ENCODE measurements around the gene AREL1. TPM values are rescaled to one million over a fixed set of nuclear protein-coding genes. Genes with fewer than 3 reads are reported as not detected.

The AREL1 gene
- polyA plus RNA-seq, 1 donor from 2014 or later = 15.6 TPM

DNA sequence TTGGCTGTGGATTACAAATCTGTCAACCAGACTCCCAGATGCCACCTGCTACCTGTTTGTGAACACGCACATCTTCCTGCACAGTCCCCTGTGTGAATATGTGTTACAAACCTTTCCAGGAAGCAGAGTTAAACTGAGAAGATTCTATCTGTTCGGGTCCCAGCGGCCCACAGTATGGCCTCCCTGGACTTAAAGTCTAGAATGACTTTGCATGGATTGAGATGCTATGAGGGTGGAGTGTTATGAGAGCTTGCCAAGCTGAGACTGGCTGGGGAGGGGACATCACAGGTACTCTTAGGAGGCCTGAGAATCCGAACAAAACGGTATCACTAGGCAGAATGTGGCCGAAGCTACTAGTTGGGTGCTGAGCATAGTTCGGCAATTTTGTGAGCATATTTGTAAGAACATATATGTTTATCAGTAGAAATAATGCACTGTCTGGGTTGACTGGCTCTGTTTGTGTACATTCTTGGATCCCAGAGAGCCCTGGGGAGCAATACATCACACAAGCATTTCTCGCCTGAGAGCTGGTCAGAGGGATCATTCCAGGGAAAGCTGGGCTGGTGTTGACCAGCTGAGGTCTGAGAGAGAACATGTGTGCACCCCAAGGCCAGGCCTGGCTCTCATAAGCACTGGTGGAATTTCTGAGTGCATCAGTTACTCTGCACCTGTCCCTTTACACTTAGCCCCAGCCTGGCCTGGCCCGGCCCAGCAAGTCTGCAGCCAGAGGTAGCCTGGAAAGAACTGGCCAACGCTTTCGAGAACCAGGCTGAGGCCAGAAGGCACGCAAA is 71.1 kb downstream of the AREL1 start:
- no peaks in the 10 kb centered on the region for H3K27me3 Mint-ChIP-seq
- no peak overlapping the region for H3K27ac Mint-ChIP-seq
- no peaks in the 10 kb centered on the region for H3K9me3 Mint-ChIP-seq
- H3K36me3 Mint-ChIP-seq = no peaks in the 10 kb centered on the region
- peaks cover 0 to 4% (median 0%) of the 10 kb centered on the region in 3 donors for H3K4me1 Mint-ChIP-seq
- no peak overlapping the region for H3K4me3 Mint-ChIP-seq

DNA sequence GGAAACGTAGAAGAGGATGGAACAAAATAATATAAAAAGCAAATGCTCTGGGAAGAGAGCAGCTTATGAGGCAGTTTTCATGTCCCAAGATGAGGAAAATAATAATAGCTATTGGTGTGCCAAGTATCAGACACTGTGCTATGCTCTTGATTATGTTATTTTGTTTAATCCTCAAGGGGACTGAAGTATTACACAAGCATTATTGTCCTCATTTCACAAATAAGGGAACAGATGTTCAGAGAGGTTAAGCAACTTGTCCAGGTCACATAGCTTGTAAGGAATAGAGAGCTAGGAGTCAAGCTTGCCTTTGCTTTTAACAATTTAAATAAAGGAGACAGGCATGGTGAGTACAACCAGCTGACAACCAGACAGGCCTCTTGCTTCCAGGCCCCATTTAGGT is 73.9 kb downstream of the AREL1 start:
- Mint-ChIP-seq H3K4me1 (peaks cover 0 to 2% (median 0%) of the 10 kb centered on the region in 3 donors), H3K36me3 (peaks cover 2% of the 10 kb centered on the region), H3K4me3 (no peak overlapping the region), H3K9me3 (no peaks in the 10 kb centered on the region), H3K27ac (no peak overlapping the region), H3K27me3 (peaks cover 4% of the 10 kb centered on the region)

DNA sequence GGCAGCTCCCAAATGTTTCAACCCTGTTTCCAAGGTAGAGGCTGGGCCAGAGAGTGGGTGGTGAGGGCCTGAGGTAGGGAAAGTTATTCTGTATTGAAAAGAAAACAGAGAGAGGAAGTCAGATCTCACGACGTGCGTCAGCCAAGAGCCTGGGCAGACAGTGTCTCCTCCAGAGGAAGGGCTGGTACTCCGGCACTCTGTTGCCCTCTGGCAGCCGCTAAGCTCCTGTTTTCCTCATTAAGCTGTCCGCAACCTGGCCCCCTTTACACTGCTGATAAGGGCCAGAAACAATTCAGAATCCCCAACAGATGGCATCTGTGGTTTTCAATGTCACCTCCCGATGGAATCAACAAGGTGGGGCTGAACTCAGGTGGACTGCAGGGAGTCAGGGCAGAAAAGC is 74.8 kb downstream of the AREL1 start:
- Mint-ChIP-seq H3K9me3 (no peaks in the 10 kb centered on the region), H3K4me1 (peaks cover 0 to 2% (median 0%) of the 10 kb centered on the region in 3 donors), H3K27ac (no peak overlapping the region), H3K27me3 (peaks cover 4% of the 10 kb centered on the region), H3K4me3 (no peak overlapping the region), H3K36me3 (peaks cover 2% of the 10 kb centered on the region)

DNA sequence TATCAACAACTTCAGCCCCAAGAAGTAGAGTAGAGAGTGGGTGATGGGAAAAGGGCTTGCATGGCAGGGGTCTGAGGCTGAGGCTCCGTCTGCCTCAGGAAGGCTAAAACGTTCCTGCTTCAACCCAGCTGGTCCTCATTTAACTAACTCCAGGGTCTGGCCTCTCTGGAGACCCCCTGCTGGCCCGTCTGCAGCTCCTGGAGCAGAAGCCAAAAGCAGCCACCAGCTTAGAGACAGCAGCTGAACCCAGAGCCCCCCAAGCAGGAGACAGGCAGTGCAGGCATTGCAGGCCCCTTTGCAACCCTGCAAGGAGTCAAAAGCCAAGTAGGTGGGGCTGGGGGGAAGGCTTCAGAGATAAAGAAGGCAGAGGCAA is 75.7 kb downstream of the AREL1 start:
- H3K36me3 Mint-ChIP-seq = peaks cover 6% of the 10 kb centered on the region
- H3K27ac Mint-ChIP-seq = no peak overlapping the region
- no peaks in the 10 kb centered on the region for H3K9me3 Mint-ChIP-seq
- H3K4me3 Mint-ChIP-seq = no peak overlapping the region
- H3K27me3 Mint-ChIP-seq = peaks cover 4% of the 10 kb centered on the region
- peaks cover 0 to 2% (median 0%) of the 10 kb centered on the region in 3 donors for H3K4me1 Mint-ChIP-seq

DNA sequence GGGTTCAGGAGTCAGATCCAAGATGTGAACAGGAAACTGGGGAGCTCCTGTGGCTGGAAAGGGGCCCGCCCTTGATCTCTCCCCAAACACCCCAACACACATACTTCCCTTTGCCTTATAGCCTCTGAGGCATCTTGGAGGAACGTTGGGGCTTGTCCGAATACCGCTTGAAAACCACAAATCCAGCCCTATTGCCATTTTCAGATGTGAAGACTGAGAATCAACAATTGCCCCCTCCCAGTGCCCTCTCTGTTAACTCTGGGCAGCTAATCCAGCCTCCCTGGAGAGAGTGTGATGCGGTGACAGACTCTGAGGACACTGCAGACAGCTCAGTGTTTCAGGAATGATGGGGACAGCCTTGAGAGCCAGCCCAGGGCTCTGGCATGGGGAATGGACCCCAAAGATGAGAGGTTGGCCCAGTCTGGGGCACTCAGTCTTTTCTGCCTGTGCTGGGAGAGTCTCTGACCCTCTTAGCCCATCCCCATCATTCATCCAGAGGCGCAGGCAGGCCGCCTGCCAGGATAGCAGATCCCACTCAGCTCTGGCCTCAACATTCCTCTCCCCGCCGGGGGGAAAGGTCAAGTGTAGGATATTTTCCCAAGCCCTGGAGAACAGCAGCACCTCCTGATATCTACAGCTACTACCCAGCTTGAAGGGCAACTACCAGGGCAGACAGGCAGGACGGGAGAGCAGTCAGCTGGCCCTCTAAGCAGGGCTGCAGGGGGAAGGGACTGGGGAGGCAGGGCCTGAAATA is 76.3 kb downstream of the AREL1 start:
- peaks cover 0 to 2% (median 0%) of the 10 kb centered on the region in 3 donors for H3K4me1 Mint-ChIP-seq
- no peak overlapping the region for H3K27ac Mint-ChIP-seq
- peaks cover 4% of the 10 kb centered on the region for H3K27me3 Mint-ChIP-seq
- H3K4me3 Mint-ChIP-seq = no peak overlapping the region
- H3K36me3 Mint-ChIP-seq = peaks cover 6% of the 10 kb centered on the region
- no peaks in the 10 kb centered on the region for H3K9me3 Mint-ChIP-seq

DNA sequence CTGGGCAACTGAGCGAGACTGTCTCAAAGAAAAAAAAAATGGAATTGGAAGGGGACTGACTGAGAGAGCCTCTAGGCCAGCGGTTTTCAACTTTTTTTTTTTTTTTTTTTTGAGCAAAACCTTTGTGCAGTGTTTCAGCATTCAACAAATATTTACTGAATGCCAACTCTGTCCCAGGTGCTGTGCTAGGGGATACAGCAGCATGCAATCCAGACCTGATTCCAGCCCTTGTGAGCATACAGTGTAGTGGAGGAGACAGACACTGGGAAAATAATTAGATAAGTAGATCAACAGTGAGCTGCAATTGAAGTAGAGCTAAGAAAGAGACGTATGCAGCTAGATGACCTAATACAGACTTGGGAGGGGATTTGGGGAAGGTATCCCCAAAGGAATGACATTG is 77.0 kb downstream of the AREL1 start:
- Mint-ChIP-seq H3K4me1 (peaks cover 0 to 2% (median 0%) of the 10 kb centered on the region in 3 donors), H3K9me3 (no peaks in the 10 kb centered on the region), H3K4me3 (no peak overlapping the region), H3K27me3 (peaks cover 4% of the 10 kb centered on the region), H3K36me3 (peaks cover 6% of the 10 kb centered on the region), H3K27ac (no peak overlapping the region)

DNA sequence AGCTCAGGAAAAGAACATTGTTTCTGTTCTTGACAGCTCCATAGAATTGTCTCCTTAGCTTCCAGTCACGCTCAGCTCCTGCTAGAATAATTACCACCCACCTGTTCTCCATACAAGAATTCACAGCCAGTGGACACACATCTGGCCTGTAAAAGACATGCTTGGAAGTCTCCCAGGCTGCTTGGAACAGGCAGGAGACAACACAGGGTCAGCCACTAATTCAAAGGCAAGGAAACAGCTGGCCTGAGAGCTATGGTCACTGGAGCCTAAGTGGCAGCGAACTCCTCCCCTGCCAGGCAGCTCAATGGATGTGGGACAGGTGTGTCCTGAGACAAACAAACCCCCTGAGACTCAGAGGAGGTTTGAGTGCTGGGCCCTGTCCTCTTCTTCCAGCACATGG is 77.9 kb downstream of the AREL1 start:
- Mint-ChIP-seq H3K27me3 (peaks cover 7% of the 10 kb centered on the region), H3K36me3 (peaks cover 6% of the 10 kb centered on the region), H3K4me3 (no peak overlapping the region), H3K4me1 (peaks cover 0 to 2% (median 0%) of the 10 kb centered on the region in 3 donors), H3K9me3 (no peaks in the 10 kb centered on the region), H3K27ac (no peak overlapping the region)

DNA sequence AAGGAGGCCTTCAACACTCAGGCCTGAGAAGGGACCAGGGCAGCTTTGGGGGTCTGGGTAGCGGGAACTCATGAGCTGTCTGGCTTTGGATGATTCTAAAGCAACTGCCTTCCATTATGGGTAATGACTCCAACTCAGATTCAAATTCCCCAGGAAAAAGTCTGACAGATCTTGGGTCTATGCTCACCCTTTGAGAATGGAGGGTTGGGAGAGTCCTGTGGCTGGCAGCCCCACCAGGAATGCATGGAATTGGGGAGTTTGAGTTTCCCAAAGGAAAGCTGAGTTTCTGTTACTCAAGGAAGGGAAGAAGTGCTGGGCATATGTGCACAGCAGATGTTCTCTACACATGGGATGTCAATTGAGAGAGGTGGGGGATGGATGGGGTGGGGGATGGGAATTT is 78.4 kb downstream of the AREL1 start:
- H3K9me3 Mint-ChIP-seq = no peaks in the 10 kb centered on the region
- H3K4me1 Mint-ChIP-seq = peaks cover 0 to 2% (median 0%) of the 10 kb centered on the region in 3 donors
- H3K36me3 Mint-ChIP-seq = peaks cover 6% of the 10 kb centered on the region
- no peak overlapping the region for H3K27ac Mint-ChIP-seq
- H3K4me3 Mint-ChIP-seq = no peak overlapping the region
- H3K27me3 Mint-ChIP-seq = peaks cover 7% of the 10 kb centered on the region

DNA sequence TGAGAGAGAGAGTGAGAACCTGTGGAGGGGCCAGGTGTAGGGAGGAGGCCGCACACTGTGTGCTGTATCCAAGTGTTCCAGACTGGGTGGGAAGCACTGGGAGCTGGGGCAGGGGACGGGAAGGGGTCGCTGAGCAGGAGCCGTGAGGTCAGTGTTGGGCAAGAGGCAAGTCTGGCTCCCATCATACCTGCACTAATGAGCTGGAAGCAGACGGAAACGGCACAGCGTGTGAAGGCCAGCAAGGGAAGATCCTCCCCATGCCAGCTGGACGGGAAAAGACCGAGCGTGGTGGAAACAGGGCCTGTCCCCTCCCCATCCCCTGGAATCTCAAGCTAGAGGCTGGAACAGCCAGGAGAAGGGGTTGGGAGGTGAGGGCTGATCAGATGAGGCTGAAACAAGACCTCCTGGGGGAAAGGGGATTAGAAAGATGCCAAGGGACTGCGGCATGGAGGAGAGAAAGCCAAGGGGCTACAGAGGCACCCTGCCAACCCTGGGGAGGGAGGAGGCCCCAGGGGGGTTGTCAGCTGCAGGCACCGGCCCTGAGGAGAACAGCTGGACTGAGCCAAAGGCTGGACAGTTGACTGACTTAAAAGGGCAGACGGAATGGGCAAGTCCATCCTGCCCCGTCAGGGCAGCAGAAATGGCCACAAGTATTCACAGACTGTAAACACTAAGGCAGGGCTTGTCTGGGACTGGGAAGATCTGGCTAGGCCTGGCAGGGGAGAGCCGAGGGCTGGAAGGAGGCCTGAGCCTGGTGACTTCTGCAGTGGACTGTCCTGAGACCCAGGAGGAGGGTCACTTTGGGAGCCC is 81.8 kb downstream of the AREL1 start:
- Mint-ChIP-seq H3K4me1 (peaks cover 0 to 4% (median 4%) of the 10 kb centered on the region in 3 donors), H3K36me3 (peaks cover 6% of the 10 kb centered on the region), H3K4me3 (no peak overlapping the region), H3K9me3 (no peaks in the 10 kb centered on the region), H3K27me3 (peaks cover 6% of the 10 kb centered on the region), H3K27ac (peak overlapping the region in 1 of 3 donors; percentile 67)

DNA sequence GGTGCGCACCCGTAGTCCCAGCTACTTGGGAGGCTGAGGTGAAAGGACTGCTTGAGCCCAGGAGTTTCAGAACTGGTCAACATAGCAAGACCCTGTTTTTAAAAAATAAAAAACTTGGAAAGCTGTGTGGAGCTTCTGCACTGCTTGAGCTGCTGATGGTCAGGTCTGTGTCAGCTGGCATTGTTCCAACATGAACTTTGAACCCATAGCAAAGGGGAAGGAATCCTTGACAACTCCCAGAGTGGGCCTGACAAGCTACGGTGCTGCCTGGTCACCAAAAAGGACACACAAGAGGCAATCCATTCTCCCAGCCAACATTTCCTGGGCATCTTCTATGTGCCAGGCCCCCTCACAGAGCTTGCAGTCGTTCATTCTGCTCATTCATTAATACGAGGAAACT is 84.5 kb downstream of the AREL1 start:
- Mint-ChIP-seq H3K36me3 (peaks cover 4% of the 10 kb centered on the region), H3K27me3 (peaks cover 3% of the 10 kb centered on the region), H3K4me1 (peaks cover 0 to 4% (median 2%) of the 10 kb centered on the region in 3 donors), H3K4me3 (no peak overlapping the region), H3K27ac (peak overlapping the region in 1 of 3 donors; percentile 35), H3K9me3 (no peaks in the 10 kb centered on the region)

DNA sequence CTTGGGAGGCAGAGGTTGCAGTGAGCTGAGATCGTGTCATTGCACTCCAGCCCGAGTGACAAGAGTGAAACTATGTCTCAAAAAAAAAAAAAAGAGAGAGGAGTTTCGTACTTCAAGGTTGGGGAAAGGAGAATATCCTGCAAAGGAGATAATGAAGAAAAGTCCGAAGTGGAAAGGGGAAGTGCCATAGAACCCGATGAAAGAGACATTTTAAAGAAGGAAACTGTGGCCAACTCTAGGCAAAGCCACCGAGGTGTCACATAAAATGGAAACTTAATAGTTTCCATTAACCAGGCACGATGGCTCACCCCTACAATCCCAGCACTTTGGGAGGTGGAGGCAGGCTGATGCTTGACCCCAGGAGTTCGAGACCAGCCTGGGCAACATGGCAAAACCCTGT is 85.8 kb downstream of the AREL1 start:
- Mint-ChIP-seq H3K9me3 (no peaks in the 10 kb centered on the region), H3K4me1 (peaks cover 0 to 4% (median 4%) of the 10 kb centered on the region in 3 donors), H3K4me3 (no peak overlapping the region), H3K27me3 (peaks cover 4% of the 10 kb centered on the region), H3K36me3 (peaks cover 2% of the 10 kb centered on the region), H3K27ac (peak overlapping the region in 1 of 3 donors; percentile 46)

DNA sequence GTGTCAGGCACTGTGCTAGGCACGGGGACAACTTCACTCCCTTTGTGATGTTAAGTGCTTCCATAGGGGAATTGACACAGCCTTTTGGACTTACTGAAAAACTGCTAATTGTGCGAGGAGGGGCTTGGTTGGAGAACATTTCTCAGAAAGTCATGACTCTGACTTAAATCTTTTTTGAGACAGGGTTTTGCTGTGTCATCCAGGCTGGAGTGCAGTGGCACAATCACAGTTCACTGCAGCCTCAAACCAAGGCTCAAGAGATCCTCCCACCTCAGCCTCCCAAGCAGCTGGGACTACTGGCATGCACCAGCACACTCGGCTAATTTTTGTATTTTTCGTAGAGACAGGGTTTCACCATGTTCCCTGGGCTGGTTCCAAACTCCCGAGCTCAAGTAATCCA is 90.6 kb downstream of the AREL1 start:
- Mint-ChIP-seq H3K4me3 (no peak overlapping the region), H3K9me3 (no peaks in the 10 kb centered on the region), H3K36me3 (peaks cover 4% of the 10 kb centered on the region), H3K4me1 (peaks cover 17 to 24% (median 18%) of the 10 kb centered on the region in 3 donors), H3K27me3 (peaks cover 1% of the 10 kb centered on the region), H3K27ac (no peak overlapping the region)

DNA sequence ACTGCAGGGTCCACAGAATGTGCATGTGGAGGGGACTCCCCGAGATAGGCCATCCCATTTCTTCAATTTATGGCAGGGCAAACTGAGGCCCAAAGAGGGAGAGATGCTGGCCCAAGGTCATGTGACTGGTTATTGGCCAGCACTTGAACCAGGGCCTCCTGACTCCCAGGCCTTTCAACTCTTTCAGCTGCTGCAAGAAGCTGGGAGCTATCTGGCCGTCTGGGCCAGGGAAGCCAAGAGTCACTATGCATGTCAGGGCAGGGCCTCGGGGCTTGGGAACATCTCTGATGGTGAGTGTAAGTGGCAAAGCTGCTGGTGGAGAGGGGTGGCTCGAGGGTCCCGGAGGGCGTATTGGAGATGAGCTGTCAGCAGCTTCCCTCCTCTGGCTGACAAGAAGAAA is 91.3 kb downstream of the AREL1 start:
- H3K27me3 Mint-ChIP-seq = peaks cover 1% of the 10 kb centered on the region
- H3K27ac Mint-ChIP-seq = no peak overlapping the region
- no peak overlapping the region for H3K4me3 Mint-ChIP-seq
- H3K4me1 Mint-ChIP-seq = peaks cover 15 to 22% (median 18%) of the 10 kb centered on the region in 3 donors
- H3K36me3 Mint-ChIP-seq = peaks cover 4% of the 10 kb centered on the region
- no peaks in the 10 kb centered on the region for H3K9me3 Mint-ChIP-seq

DNA sequence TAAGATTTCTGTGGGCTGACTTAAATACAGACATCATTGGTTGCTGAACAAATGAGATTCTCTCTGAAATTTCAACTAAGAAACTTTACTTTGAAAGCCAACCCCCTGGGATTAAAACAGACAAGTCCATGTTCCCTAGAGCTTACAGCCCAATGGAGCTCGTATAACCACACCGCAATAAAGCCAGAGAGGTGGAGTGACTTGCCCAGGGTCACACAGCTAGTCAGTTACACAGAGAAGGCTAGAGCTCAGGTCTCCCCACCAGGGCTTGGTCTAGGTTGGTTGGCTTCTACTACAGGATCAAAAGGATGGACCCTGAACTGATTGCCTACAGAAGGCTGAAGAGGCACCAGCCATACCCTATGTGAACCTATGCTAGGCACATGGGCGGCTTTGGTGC is 92.0 kb downstream of the AREL1 start:
- H3K4me1 Mint-ChIP-seq = peaks cover 16 to 22% (median 21%) of the 10 kb centered on the region in 3 donors
- H3K4me3 Mint-ChIP-seq = no peak overlapping the region
- no peak overlapping the region for H3K27ac Mint-ChIP-seq
- no peaks in the 10 kb centered on the region for H3K9me3 Mint-ChIP-seq
- peaks cover 4% of the 10 kb centered on the region for H3K36me3 Mint-ChIP-seq
- H3K27me3 Mint-ChIP-seq = peaks cover 1% of the 10 kb centered on the region

DNA sequence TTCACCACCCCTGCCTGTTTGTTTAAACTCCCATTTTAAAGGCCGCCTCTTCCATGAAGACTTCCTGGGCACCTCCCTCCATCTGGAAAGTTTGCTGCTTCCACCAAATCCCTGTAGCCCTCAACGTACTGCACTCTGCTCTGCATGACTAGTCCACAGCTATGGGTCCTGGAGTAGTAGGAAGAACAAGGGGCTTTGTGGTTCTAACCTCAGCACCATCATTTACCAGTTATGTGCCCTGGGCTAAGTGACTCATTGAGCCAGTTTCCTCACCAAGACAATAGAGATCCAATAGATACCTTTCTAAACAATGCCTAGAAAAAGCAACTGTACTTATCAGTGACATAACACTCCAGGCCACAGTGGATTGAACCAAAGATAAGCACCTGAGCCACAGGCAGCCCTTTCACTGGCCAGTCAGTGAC is 92.4 kb downstream of the AREL1 start:
- Mint-ChIP-seq H3K27ac (no peak overlapping the region), H3K4me3 (no peak overlapping the region), H3K4me1 (peaks cover 16 to 25% (median 25%) of the 10 kb centered on the region in 3 donors), H3K36me3 (peaks cover 4% of the 10 kb centered on the region), H3K27me3 (peaks cover 1% of the 10 kb centered on the region), H3K9me3 (no peaks in the 10 kb centered on the region)
